ENCODE results near the gene ASCL5. TPM values are rescaled to one million over a fixed set of nuclear protein-coding genes. Genes with fewer than 3 reads are reported as not detected.

Gene ASCL5
- total RNA-seq, 2 donors from 2014 or later = 1.2 to 1.8 TPM

DNA sequence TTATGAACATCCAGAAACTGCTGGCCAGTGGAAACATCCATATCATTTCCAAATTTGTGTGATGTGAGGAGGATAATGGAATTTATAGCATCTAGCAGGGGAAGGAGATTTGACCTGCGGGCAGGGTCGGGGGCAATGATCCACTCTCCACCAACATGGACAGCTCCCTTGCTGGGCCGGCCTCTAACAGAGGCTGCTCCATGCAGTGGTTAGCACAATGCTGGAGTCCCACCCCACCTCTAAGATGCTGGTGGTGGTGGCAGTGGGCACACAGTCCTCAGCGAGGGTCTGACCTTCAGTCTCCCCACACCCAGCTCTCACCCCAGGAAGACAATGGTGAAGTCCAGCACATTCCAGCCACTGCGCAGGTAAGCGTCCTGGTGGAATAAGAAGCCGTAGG is 33.4 kb downstream of the ASCL5 start:
- H3K4me3 ChIP-seq (ENCODE audit: low read length) = no peak overlapping the region
- no peaks in the 10 kb centered on the region for H3K36me3 Mint-ChIP-seq (ENCODE audit: low read depth)

DNA sequence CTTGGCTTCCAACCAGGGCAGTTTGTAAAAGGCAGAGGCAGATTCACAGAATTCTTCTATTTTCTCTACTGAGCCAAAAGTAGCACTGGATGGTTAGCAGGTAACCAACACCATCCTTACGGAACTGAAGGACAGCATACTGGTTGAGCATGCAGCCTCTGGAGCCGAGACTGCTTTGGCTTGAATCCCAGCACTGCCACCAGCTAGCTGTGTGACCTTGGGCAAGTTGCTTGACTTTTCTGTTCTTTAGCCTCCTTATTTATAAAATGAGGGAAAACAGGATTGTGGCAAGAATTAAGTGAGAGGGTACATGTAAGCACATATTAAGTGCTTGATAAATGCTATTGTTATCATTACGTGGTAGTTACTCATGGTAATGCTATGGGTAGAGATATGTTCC is 34.2 kb downstream of the ASCL5 start:
- Histone ChIP-seq H3K27ac (ENCODE audit: low read depth, low read length) (no peak overlapping the region), H3K9ac (ENCODE audit: extremely low read depth, low read length, poor library complexity, severe bottlenecking) (no peak overlapping the region), H3K4me3 (ENCODE audit: low read length) (no peak overlapping the region), H3K4me1 (ENCODE audit: control insufficient read depth, insufficient read depth, low read length) (no peaks in the 10 kb centered on the region), H3K9me3 (ENCODE audit: control insufficient read depth, low read length) (no peaks in the 10 kb centered on the region), H3K27me3 (ENCODE audit: control insufficient read depth, insufficient read depth, low read length, poor library complexity, severe bottlenecking) (no peaks in the 10 kb centered on the region), H3K36me3 (ENCODE audit: control insufficient read depth, insufficient read depth, low read length) (no peaks in the 10 kb centered on the region)
- no peaks in the 10 kb centered on the region for H3K4me1 Mint-ChIP-seq
- no peak for DNase-seq
- WGBS, 2 experiments (ENCODE audit: insufficient coverage in 1 of 2, insufficient read length in 1 of 2) = 88 to 90% methylated on average over 3 of the region's 3 CpGs
- no peak overlapping the region for H3K4me3 Mint-ChIP-seq
- TF ChIP-seq CTCF (conservative IDR thresholded peaks at IDR 0.05) = no peak
- H3K27me3 Mint-ChIP-seq (ENCODE audit: insufficient read depth) = no peaks in the 10 kb centered on the region
- H3K36me3 Mint-ChIP-seq (ENCODE audit: low read depth) = no peaks in the 10 kb centered on the region
- H3K27ac Mint-ChIP-seq = no peak overlapping the region
- H3K9me3 Mint-ChIP-seq = no peaks in the 10 kb centered on the region

More for the DNA sequence above, 33.4 kb downstream of the ASCL5 start:
- no peak for DNase-seq
- Mint-ChIP-seq H3K27me3 (ENCODE audit: insufficient read depth) (peaks cover 3% of the 10 kb centered on the region), H3K9me3 (no peaks in the 10 kb centered on the region), H3K4me3 (no peak overlapping the region), H3K27ac (no peak overlapping the region), H3K4me1 (no peaks in the 10 kb centered on the region)
- WGBS, 2 experiments (ENCODE audit: insufficient coverage in 1 of 2, insufficient read length in 1 of 2) = 94 to 99% methylated on average over 5 to 7 of the region's 7 CpGs
- H3K27ac ChIP-seq (ENCODE audit: low read depth, low read length) = no peak overlapping the region
- no peaks in the 10 kb centered on the region for H3K27me3 ChIP-seq (ENCODE audit: control insufficient read depth, insufficient read depth, low read length, poor library complexity, severe bottlenecking)
- no peak for TF ChIP-seq CTCF (conservative IDR thresholded peaks at IDR 0.05)
- no peaks in the 10 kb centered on the region for H3K4me1 ChIP-seq (ENCODE audit: control insufficient read depth, insufficient read depth, low read length)
- H3K9ac ChIP-seq (ENCODE audit: extremely low read depth, low read length, poor library complexity, severe bottlenecking) = no peak overlapping the region
- no peaks in the 10 kb centered on the region for H3K36me3 ChIP-seq (ENCODE audit: control insufficient read depth, insufficient read depth, low read length)
- H3K9me3 ChIP-seq (ENCODE audit: control insufficient read depth, low read length) = no peaks in the 10 kb centered on the region

GRCh38 chr1:201091256-201091655 is 35.7 kb downstream of the ASCL5 start:
- Mint-ChIP-seq H3K27me3 (ENCODE audit: insufficient read depth) (no peaks in the 10 kb centered on the region), H3K36me3 (ENCODE audit: low read depth) (no peaks in the 10 kb centered on the region), H3K4me3 (no peak overlapping the region), H3K4me1 (no peaks in the 10 kb centered on the region), H3K27ac (no peak overlapping the region), H3K9me3 (no peaks in the 10 kb centered on the region)
- H3K27ac ChIP-seq (ENCODE audit: low read depth, low read length) = no peak overlapping the region
- H3K4me3 ChIP-seq (ENCODE audit: low read length) = no peak overlapping the region
- no peak for DNase-seq
- TF ChIP-seq CTCF (conservative IDR thresholded peaks at IDR 0.05) = no peak
- no peaks in the 10 kb centered on the region for H3K4me1 ChIP-seq (ENCODE audit: control insufficient read depth, insufficient read depth, low read length)
- H3K27me3 ChIP-seq (ENCODE audit: control insufficient read depth, insufficient read depth, low read length, poor library complexity, severe bottlenecking) = no peaks in the 10 kb centered on the region
- no peaks in the 10 kb centered on the region for H3K36me3 ChIP-seq (ENCODE audit: control insufficient read depth, insufficient read depth, low read length)
- no peak overlapping the region for H3K9ac ChIP-seq (ENCODE audit: extremely low read depth, low read length, poor library complexity, severe bottlenecking)
- H3K9me3 ChIP-seq (ENCODE audit: control insufficient read depth, low read length) = no peaks in the 10 kb centered on the region
- WGBS, 2 experiments (ENCODE audit: insufficient coverage in 1 of 2, insufficient read length in 1 of 2) = 92% methylated on average over 4 of the region's 4 CpGs; no CpG with 5 or more reads in 1 of the 2 experiments
